ENCODE results near the gene NPC2. TPM values are rescaled to one million over a fixed set of nuclear protein-coding genes. Genes with fewer than 3 reads are reported as not detected.

The NPC2 gene
- total RNA-seq, 1 experiment from 2014 or later: 274 TPM

- DNase-seq (ENCODE audit: low read depth): no peak
These were observed 10.3 kb upstream of the NPC2 start for GRCh38 chr14:74503291-74503937.

DNA sequence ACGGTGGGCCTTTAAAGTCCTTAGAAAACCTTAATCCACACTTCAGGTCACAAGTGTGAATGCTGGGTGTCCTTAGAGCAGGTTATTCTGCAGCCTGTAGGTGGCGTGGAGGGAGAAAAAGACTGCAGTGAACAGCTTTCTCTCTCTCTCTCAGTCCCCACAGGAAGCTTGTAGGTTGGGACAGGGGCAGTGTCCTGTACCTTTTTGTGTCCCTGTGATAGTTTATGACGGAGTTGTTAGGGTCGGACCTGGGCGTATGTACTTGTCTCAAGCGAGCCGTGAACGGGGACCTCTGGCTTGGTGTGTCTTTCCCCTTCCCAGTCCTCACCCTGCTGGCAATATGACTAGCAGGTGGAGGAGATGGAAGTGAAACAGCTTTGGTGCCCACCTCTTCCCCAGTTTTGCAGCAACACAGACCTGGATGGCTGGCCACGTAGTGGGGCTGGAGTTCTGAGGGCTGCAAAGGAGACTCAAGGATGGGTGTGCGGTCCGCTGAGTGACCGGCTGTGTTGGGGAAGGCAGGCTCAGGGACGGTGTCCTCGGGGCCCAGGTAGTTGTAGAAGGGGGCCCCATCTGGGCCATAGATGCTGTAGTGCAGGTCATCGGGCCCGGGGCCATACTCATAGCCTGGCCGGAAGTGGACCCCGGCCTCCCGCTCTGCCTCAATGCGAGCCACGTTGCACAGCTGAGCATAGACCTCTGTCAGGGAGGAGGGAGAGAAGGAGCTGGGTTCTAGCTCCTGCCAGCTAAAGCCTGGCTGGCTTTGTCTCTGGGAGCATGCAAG is 9.3 kb upstream of the NPC2 start:
- DNase-seq (ENCODE audit: low read depth): peak; percentile 19

DNA sequence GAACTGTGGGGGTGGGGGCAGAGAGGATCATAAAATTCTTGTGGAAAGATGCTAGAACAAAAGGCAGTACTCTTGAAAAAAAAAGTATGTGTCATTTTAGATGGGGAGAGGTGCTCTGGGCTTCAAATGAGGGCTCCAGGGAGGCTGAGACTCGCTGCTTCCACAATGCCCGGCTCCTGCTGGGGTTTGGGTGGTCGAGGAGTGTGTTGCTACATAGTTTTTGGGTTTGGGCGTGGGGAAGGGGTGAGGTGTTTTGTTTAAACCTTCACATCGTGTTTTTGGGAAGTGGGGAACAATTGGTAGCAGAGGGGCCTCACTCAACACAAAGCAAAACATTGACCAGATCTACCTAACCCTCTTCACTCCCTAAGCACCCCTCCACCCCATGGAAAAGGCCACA is 8.6 kb upstream of the NPC2 start:
- no peak for DNase-seq (ENCODE audit: low read depth)

- DNase-seq (ENCODE audit: low read depth): peak; percentile 37
These were observed 8.1 kb upstream of the NPC2 start for GRCh38 chr14:74501135-74501614.

DNA sequence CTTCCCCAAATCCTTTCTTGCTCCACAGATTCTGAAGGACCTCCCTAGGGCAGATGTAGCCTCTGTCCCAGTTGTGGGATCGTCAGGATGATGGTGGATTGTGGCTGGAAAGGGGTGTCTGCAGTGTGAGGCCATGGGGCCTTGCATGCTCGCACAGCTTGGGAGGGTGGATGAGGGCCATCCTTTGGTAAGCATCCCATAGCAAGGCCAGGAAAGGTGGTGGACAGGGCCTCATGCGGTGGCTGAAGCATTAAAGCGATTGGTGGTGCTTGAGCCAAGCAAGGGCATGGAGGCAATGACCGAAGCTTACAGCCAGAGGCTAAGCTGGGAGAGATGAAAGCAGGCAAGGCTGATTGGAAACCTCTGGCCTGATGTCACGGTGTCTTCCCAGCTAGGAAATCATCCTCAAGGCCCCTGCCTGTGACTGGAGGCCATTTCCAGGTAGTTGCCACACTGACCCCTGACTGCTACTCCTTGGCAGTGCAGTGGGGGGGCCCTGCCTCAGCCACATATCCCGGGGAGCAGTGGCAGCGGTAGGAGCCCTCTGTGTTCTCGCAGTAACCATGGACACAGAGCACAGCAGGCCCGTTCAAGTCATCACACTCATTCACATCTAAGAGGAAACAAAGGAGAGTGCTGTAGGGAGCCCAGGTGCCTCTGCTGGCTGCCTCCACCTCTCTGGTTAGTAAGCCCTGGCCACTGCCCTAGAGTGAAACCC is 7.5 kb upstream of the NPC2 start:
- no peak for DNase-seq (ENCODE audit: low read depth)

DNA sequence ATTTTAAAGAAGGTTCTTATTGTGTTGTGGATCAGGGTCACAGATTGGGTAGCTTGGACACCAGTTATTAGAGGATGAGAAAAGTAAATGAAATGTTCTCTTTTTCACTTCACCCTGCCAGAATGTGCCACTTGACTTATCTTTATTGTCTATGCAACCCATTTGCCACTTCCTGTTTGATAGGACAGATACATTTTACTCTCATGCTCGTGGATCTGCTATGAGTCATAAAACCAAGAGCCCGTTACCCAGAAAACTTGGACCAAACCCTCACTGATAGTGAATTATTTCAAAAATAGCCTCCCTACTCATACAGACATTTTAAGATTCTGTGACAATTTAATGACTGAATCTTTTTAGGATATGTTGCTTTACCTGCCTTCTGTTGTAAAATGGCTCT is 2.3 kb upstream of the NPC2 start:
- DNase-seq (ENCODE audit: low read depth): peak; percentile 25

DNA sequence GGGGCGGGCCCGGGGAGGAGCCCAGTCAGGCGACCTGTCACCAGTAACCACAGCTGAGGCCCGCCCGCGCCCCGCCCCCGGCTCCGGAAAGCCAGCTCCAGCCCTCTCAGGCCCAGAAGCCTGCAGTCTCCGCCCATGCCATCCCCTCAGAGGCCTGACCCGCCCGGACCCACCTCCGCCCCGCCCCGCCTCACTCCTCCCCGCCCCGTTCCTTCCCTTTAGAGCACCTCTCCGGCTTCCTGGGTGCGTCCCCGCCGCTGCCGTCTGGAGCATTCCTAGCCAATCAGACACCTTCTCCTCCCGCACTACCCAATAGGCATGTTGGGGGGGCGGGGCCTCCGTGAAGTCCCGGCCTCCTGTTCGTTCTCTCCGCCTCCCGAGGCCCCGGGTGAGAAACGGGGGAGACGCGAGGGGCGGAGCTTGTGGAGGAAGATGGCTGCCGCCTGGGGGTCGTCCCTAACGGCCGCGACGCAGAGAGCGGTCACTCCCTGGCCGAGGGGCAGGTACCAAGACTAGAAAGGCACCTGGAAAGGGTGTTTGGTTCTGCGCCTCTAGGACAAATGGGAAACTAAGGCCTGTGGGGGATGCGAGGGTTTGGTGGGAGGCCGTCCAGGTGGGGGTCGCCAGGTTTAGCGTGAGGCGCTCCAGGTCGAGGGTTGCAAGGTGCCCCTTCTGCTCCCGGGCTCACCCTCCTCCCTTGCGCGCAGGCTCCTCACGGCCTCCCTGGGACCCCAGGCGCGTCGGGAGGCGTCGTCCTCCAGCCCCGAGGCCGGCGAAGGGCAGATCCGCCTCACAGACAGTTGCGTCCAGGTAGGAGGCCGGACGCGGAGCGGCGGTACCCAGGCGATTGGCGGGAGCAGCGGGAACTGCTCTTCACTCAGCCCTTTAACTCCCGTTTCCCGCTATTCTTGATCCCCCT is 497 bp upstream of the NPC2 start, which contains the start of gene ISCA2:
Gene ISCA2, plus strand, starts transcription at position 423 of the 919 bp plus-strand sequence. Its CDS starts 10 bp downstream, at position 433.
- DNase-seq (ENCODE audit: low read depth): peak; percentile 99

DNA sequence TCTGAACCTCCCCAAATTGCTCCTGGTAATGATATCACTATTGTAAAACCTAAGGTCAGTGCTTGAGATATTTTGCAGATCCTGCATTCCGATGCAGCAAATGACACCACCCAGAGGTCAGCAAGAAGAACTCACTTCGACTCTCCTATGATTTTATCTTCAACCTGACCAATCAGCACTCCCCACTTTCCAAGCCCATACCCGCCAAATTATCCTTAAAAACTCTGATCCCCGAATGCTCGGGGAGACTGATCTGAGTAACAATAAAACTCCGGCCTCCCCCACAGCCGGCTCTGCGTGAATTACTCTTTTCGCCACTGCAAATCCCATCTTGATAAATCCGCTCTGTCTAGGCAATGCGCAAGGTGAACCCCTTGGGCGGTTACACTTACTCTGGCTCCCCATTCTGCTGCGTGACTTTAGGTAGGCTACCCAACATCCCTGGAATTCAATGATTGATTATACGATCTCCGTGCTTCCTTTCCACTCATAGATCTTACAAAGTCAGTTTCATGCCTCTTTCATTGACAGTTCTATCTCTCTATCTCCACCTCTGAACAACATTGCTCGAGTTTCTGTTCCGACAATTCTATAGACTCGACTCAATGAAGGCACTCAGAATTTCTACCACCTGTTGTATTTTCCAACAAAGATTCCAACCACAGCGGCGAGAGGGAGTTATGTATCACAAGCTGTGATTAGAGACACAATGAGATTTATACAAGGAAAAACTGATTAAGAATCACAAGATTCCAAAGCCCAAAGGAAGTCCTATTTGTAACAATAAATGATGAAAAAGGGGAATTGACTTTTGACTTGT is 939 bp downstream of the NPC2 start:
- DNase-seq (ENCODE audit: low read depth): peak; percentile 68

DNA sequence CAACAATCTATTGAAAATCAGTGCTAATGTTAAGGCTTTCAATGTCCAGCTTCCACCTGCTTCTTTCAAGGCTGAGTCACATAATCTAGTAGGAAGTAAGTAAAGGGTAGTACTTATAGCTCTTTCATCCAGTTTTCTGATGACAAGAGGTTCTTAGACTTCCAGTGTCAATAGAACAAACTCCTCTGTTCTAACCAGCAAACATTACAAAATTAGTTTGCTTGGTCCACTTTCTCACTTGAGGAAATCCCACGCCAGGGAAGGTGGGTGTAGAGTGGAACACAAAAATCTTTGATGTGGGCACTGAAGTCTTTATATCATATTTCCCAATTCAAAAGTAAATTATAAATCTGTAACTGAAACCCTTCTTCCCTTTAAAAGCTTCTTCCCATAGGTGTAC is 2.6 kb downstream of the NPC2 start:
- DNase-seq (ENCODE audit: low read depth): no peak

GRCh38 chr14:74488786-74489397 is 4.2 kb downstream of the NPC2 start:
- peak; percentile 74 for DNase-seq (ENCODE audit: low read depth)

GRCh38 chr14:74486164-74486563 is 6.9 kb downstream of the NPC2 start:
- DNase-seq (ENCODE audit: low read depth): no peak

GRCh38 chr14:74483321-74483720 is 9.8 kb downstream of the NPC2 start:
- no peak for DNase-seq (ENCODE audit: low read depth)

DNA sequence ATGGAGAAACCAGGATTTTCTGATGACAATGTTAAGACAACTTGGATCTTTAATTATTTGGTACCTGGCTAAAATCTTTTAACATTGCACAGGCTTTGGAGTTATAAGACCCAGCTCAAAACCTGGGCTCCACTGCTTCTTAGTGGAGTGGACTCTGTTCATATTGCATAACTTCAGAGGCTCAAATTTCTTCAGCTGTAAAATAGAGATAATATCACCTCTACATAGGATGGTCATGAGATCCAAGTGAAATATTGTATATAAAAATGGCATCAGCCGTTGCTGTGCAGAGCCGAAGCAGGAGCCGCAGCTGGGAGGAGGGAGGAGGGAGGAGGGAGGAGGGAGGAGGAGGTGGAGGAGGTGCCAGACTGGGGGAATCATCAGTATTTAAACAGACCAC is 10.5 kb downstream of the NPC2 start:
- DNase-seq (ENCODE audit: low read depth): no peak

- no peak for DNase-seq (ENCODE audit: low read depth)
These were observed 13.1 kb downstream of the NPC2 start for GRCh38 chr14:74480046-74480445.

- peak; percentile 24 for DNase-seq (ENCODE audit: low read depth)
These were observed 14.0 kb downstream of the NPC2 start for GRCh38 chr14:74478996-74479635.

- peak; percentile 42 for DNase-seq (ENCODE audit: low read depth)
These were observed 16.5 kb downstream of the NPC2 start for GRCh38 chr14:74476607-74477006.

DNA sequence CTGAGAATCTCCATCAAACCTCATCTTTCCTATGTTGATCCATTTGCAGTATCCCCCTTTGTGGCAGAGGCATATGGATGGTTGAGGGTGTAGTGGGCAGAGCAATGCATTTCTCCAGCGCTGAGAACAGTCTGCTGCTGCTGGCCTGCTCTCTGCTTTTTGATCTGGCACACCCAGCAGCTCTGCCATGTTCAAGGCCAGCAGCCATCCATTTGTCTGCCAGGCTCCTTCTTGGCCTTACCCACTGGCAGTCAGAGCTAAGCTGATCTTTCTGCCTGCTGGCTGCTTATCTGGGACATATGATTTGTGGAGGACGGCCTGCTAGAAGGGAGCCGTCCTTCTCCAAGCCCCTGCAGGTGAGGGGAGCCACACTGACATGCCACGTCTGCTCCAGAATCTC is 17.0 kb downstream of the NPC2 start:
- no peak for DNase-seq (ENCODE audit: low read depth)

DNA sequence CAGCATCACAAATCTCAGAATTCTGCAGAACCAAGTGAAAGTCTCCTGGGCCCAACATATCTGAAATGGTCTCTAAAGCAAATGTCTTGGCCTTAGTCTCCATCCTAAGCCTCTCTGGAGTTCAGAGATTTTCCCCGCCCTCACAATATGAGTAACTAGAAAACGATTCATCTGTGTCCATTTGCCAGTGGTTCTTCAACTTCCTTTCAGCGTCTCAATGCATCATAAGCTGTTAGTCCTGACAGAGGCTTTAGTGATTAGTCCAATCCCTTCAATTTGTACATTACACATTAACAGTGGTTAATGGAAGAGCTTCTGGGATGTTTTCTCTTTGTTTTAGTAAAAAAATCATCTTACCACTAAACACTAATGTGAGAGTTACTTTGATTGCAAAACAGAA is 17.4 kb downstream of the NPC2 start:
- DNase-seq (ENCODE audit: low read depth): peak; percentile 75

DNA sequence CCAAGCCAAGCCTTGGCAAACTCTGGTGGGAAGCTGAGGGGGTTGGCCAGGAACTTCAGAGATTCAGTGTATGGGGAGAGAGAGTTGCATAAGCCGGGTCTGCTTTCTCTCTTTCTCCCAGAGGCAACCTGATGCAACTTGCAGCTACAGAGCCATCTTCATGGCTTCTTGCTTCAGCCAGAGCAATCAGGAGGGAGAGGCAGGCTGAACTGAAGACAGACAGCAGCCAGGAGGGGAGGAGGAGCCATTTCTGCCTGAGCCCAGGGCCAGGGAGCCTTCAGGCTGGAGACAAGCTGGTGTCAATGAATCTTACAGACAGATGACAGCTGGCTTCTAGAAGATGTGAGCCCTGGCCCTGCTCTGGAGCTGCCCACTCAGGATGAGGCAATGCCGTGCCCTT is 18.7 kb downstream of the NPC2 start:
- peak; percentile 46 for DNase-seq (ENCODE audit: low read depth)
